Measurements from ENCODE around the gene PLEKHB2. TPM values are rescaled to one million over a fixed set of nuclear protein-coding genes. Genes with fewer than 3 reads are reported as not detected.

PLEKHB2 gene
- total and polyA plus RNA-seq, 9 of the 15 experiments (the other 6 are each of a cell fraction or from before 2014, with no cell fraction given), result 41.3 to 71.5 (median 50.2) TPM

DNA sequence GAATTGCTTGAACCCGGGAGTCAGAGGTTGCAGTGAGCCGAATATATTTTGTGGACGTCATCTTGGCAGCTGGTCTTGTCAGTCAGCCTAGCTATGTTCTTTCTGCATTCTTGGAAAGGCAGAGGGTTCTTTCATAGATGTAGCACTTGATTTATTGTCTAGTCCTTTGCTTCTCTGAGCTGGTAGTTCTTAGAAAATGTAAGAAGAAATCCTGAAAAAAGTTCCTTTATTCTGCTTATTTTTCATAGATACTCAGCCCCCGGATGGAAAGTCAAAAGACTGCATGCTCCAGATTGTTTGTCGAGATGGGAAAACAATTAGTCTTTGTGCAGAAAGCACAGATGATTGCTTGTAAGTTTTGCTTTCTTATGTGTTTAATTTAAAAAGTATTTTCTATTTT lies 21.3 kb downstream of the PLEKHB2 start:
- no peak overlapping the region for H2AFZ ChIP-seq (ENCODE audit: low read depth, low read length)
- DNase-seq (ENCODE audit: extremely low read depth in 1 of 4, low spot score in 3 of 4) (no peak), FAIRE-seq (no peak), ATAC-seq (no peak)
- peaks cover 86% of the 10 kb centered on the region for H3K36me3 ChIP-seq (ENCODE audit: control insufficient read depth, insufficient read depth, low read length)
- no peaks in the 10 kb centered on the region for H3K27me3 ChIP-seq (ENCODE audit: control insufficient read depth in 2 of 2, insufficient read depth in 2 of 2, low read length in 2 of 2)
- peaks cover 5% of the 10 kb centered on the region for H3K9me1 ChIP-seq (ENCODE audit: control insufficient read depth, insufficient read depth, low read length)
- no peak overlapping the region for H3K27ac ChIP-seq (ENCODE audit: extremely low read depth, low read depth, low read length)
- H3K9me3 ChIP-seq (replicated peaks; ENCODE audit: control insufficient read depth, insufficient read depth, low read depth, low read length), result no peaks in the 10 kb centered on the region
- no TSS peak for BruUV-seq (replicated peaks)
- H3K9ac ChIP-seq (ENCODE audit: insufficient read depth in 1 of 2, low read depth in 2 of 2, low read length in 2 of 2), result no peak overlapping the region
- in situ Hi-C loops (cut with MboI), result no loop called here
- H4K20me1 ChIP-seq (replicated peaks; ENCODE audit: control insufficient read depth, insufficient read depth, low read length), result peaks cover 6% of the 10 kb centered on the region; the same call in 1 of the 2 replicates
- TF ChIP-seq, protein P1, sequence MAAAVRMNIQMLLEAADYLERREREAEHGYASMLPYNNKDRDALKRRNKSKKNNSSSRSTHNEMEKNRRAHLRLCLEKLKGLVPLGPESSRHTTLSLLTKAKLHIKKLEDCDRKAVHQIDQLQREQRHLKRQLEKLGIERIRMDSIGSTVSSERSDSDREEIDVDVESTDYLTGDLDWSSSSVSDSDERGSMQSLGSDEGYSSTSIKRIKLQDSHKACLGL (CRISPR knock-in tag; IDR thresholded peaks at IDR 0.05; ENCODE audit: borderline replicate concordance, poor library complexity, severe bottlenecking), result no peak
- TF ChIP-seq ZNF584 (CRISPR knock-in tag; IDR thresholded peaks at IDR 0.05; ENCODE audit: low read depth) (no peak), TRIM28 (IDR thresholded peaks at IDR 0.05) (no peak), NFXL1 (CRISPR knock-in tag; IDR thresholded peaks at IDR 0.05) (no peak), SP2 (IDR thresholded peaks at IDR 0.05; ENCODE audit: extremely low read depth, low read depth, low read length, poor library complexity, severe bottlenecking) (no peak), ADNP (tag; IDR thresholded peaks at IDR 0.05) (no peak), TRIM24 (IDR thresholded peaks at IDR 0.05) (no peak), ELF1 (tag; IDR thresholded peaks at IDR 0.05) (no peak), STAT5A (IDR thresholded peaks at IDR 0.05; ENCODE audit: borderline replicate concordance, low read length) (no peak)
- TF ChIP-seq, protein P2, sequence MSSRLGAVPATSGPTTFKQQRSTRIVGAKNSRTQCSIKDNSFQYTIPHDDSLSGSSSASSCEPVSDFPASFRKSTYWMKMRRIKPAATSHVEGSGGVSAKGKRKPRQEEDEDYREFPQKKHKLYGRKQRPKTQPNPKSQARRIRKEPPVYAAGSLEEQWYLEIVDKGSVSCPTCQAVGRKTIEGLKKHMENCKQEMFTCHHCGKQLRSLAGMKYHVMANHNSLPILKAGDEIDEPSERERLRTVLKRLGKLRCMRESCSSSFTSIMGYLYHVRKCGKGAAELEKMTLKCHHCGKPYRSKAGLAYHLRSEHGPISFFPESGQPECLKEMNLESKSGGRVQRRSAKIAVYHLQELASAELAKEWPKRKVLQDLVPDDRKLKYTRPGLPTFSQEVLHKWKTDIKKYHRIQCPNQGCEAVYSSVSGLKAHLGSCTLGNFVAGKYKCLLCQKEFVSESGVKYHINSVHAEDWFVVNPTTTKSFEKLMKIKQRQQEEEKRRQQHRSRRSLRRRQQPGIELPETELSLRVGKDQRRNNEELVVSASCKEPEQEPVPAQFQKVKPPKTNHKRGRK (tag; IDR thresholded peaks at IDR 0.05), result no peak
- TF ChIP-seq, protein P3, sequence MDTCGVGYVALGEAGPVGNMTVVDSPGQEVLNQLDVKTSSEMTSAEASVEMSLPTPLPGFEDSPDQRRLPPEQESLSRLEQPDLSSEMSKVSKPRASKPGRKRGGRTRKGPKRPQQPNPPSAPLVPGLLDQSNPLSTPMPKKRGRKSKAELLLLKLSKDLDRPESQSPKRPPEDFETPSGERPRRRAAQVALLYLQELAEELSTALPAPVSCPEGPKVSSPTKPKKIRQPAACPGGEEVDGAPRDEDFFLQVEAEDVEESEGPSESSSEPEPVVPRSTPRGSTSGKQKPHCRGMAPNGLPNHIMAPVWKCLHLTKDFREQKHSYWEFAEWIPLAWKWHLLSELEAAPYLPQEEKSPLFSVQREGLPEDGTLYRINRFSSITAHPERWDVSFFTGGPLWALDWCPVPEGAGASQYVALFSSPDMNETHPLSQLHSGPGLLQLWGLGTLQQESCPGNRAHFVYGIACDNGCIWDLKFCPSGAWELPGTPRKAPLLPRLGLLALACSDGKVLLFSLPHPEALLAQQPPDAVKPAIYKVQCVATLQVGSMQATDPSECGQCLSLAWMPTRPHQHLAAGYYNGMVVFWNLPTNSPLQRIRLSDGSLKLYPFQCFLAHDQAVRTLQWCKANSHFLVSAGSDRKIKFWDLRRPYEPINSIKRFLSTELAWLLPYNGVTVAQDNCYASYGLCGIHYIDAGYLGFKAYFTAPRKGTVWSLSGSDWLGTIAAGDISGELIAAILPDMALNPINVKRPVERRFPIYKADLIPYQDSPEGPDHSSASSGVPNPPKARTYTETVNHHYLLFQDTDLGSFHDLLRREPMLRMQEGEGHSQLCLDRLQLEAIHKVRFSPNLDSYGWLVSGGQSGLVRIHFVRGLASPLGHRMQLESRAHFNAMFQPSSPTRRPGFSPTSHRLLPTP (IDR thresholded peaks at IDR 0.05; ENCODE audit: borderline replicate concordance, extremely low read depth, insufficient read length), result no peak
- TF ChIP-seq, protein P4, sequence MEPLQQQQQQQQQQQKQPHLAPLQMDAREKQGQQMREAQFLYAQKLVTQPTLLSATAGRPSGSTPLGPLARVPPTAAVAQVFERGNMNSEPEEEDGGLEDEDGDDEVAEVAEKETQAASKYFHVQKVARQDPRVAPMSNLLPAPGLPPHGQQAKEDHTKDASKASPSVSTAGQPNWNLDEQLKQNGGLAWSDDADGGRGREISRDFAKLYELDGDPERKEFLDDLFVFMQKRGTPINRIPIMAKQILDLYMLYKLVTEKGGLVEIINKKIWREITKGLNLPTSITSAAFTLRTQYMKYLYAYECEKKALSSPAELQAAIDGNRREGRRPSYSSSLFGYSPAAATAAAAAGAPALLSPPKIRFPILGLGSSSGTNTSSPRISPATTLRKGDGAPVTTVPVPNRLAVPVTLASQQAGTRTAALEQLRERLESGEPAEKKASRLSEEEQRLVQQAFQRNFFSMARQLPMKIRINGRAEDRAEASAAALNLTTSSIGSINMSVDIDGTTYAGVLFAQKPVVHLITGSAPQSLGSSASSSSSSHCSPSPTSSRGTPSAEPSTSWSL (CRISPR knock-in tag; IDR thresholded peaks at IDR 0.05; ENCODE audit: borderline replicate concordance), result no peak
- ChIA-PET POLR2A (interaction anchor here (0.6 to 1.6 kb wide), 3 partner anchors 13 to 66 kb away, joined by 3 to 6 read pairs (median 3); partner anchors contain the start of gene FAM168B), CTCF (ENCODE audit: low intra/inter-chr PET ratio) (no interaction called here)
- H3K4me1 ChIP-seq (replicated peaks in 1 of 2; ENCODE audit: control insufficient read depth in 2 of 2, insufficient read depth in 2 of 2, low read length in 2 of 2), result no peaks in the 10 kb centered on the region
- H3K4me2 ChIP-seq (ENCODE audit: insufficient read depth, low read length), result no peak overlapping the region
- H3K4me3 ChIP-seq, result no peak overlapping the region
- intact Hi-C loops (cut with micrococcal nuclease), result no loop called here
- 85% methylated on average over 5 of the region's 5 CpGs for WGBS (ENCODE audit: insufficient coverage, low coverage, missing lambda C conversion rate)
- peaks cover 22% of the 10 kb centered on the region for H3K79me2 ChIP-seq (ENCODE audit: control insufficient read depth, insufficient read depth, low read length)
